Measurements from ENCODE around the gene TM2D1.
"Not testable (repeated sequence)": the region's sequence is repeated elsewhere in the genome, so short reads cannot be mapped to it uniquely, and the experiment has no call there.

Gene TM2D1

GRCh38 chr1:61724813-61725694 is at the start of gene TM2D1:
Gene TM2D1 (minus strand): TSS chr1:61725141. CDS start chr1:61725120, 21 bp downstream.
- peak; percentile 90 for DNase-seq

GRCh38 chr1:61770131-61770530 is 45.2 kb upstream of the TM2D1 start:
- no peak for DNase-seq

- DNase-seq: no peak
Measured at GRCh38 chr1:61757950-61758349, 33.0 kb upstream of the TM2D1 start.

GRCh38 chr1:61756773-61757172 is 31.8 kb upstream of the TM2D1 start:
- no peak for DNase-seq

- DNase-seq: no peak
Measured at GRCh38 chr1:61754545-61754944, 29.6 kb upstream of the TM2D1 start.

- no peak for DNase-seq
Measured at GRCh38 chr1:61753998-61754508, 29.1 kb upstream of the TM2D1 start.

- peak; percentile 55 for DNase-seq
Measured at GRCh38 chr1:61752921-61753389, 28.0 kb upstream of the TM2D1 start.

- DNase-seq: no peak
Measured at GRCh38 chr1:61749574-61749973, 24.6 kb upstream of the TM2D1 start.

GRCh38 chr1:61748566-61748965 is 23.6 kb upstream of the TM2D1 start:
- no peak for DNase-seq

GRCh38 chr1:61746813-61747212 is 21.9 kb upstream of the TM2D1 start:
- no peak for DNase-seq

GRCh38 chr1:61743716-61744580 is 19.0 kb upstream of the TM2D1 start:
- DNase-seq: no peak

GRCh38 chr1:61743431-61743705 is 18.4 kb upstream of the TM2D1 start:
- DNase-seq: no peak

- no peak for DNase-seq
Measured at GRCh38 chr1:61742620-61743430, 17.9 kb upstream of the TM2D1 start.

- peak; percentile 47 for DNase-seq
Measured at GRCh38 chr1:61741711-61742619, 17.0 kb upstream of the TM2D1 start, which contains the start of gene PATJ. Gene PATJ (plus strand): TSS chr1:61742480. CDS start chr1:61762893, 20,413 bp downstream.

GRCh38 chr1:61740751-61741700 is 16.1 kb upstream of the TM2D1 start:
- no peak for DNase-seq

- no peak for DNase-seq
Measured at GRCh38 chr1:61732726-61733125, 7.8 kb upstream of the TM2D1 start.

GRCh38 chr1:61730679-61731078 is 5.7 kb upstream of the TM2D1 start:
- DNase-seq: not testable (repeated sequence)

- no peak for DNase-seq
Measured at GRCh38 chr1:61727544-61727943, 2.6 kb upstream of the TM2D1 start.

- DNase-seq: peak; percentile 27
Measured at GRCh38 chr1:61724506-61724812, 482 bp downstream of the TM2D1 start.

- not testable (repeated sequence) for DNase-seq
Measured at GRCh38 chr1:61718996-61719663, 5.8 kb downstream of the TM2D1 start.
